Measurements from ENCODE around the gene PRIM2. TPM values are rescaled to one million over a fixed set of nuclear protein-coding genes. Genes with fewer than 3 reads are reported as not detected.
"Not testable (repeated sequence)": the region's sequence is repeated elsewhere in the genome, so short reads cannot be mapped to it uniquely, and the experiment has no call there.

PRIM2 gene, protein sequence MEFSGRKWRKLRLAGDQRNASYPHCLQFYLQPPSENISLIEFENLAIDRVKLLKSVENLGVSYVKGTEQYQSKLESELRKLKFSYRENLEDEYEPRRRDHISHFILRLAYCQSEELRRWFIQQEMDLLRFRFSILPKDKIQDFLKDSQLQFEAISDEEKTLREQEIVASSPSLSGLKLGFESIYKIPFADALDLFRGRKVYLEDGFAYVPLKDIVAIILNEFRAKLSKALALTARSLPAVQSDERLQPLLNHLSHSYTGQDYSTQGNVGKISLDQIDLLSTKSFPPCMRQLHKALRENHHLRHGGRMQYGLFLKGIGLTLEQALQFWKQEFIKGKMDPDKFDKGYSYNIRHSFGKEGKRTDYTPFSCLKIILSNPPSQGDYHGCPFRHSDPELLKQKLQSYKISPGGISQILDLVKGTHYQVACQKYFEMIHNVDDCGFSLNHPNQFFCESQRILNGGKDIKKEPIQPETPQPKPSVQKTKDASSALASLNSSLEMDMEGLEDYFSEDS
- total RNA-seq (1 to 10 TPM; 2.7 to 7.2 (median 4.0) TPM), polyA plus RNA-seq (1 to 10 TPM; 1.6 to 2.5 TPM)

DNA sequence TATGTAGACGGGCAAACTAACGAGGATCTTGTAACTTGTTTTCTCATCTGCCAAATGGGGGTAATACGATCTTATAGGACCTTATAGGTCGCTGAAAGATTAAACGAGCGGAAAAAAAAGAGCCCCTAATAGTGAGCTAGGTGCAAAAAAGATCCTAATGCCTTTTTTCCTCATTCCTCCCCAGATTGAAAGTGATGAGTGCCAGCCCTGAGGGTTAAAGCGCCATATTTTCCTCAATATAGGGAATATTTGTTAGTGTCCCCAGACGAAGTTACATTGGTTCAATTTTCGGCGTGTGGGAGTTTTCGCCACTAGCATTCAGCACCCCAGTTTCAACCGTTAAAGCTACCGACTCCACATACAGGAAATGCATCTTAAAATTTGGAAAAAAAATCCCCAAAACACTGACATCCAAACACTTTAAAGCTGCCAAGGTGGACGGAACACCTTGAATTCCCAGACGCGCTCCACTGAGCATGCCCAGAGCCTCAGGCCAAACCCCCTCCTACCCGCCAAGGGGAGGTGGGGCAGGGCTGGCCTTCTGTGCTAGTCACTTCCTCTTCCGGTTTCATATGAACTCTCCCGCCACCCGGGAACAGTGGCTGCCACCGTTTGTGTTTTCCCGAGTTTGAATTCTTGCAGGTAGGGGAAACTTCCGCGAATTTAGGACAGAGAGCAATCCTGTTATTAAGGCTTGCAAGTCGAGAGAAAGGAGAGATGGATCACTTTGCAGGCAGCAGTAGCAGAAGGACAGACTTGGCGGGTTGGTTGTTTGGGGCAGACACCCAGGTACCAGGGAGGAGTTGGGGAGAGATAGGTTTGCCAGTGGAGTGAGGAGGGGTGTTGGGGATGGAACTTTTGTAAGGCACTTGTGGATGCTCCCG is at the start of gene PRIM2:
TSS of gene PRIM2 (plus strand) at position 571 of the 884 bp plus-strand sequence. CDS start 816 bp downstream, outside the sequence.
- no peaks in the 10 kb centered on the region for H3K27me3 ChIP-seq
- H3K4me1 ChIP-seq: peaks cover 0 to 12% (median 0%) of the 10 kb centered on the region in 3 donors
- peak within 1 kb of the TSS in 2 of 4 donors; percentile 61 to 74 for H3K27ac ChIP-seq
- DNase-seq (peak; percentile 84 to 94 (median 88)), FAIRE-seq (peak; percentile 78), ATAC-seq (peak; percentile 97 to 99 (median 99))
- H3K36me3 ChIP-seq: no peaks in the 10 kb centered on the region
- intact Hi-C loops (cut with DNase I): loop anchor here in 2 of 3 donors (5.0 to 10.0 kb wide), 2 partner anchors 413 to 415 kb away; no protein-coding TSS in a partner anchor
- 1% methylated on average over 27 of the region's 27 CpGs for WGBS, 2 donors
- H3K4me3 ChIP-seq: peak within 1 kb of the TSS; percentile 26 to 72 (median 48)
- TF ChIP-seq, protein P1, sequence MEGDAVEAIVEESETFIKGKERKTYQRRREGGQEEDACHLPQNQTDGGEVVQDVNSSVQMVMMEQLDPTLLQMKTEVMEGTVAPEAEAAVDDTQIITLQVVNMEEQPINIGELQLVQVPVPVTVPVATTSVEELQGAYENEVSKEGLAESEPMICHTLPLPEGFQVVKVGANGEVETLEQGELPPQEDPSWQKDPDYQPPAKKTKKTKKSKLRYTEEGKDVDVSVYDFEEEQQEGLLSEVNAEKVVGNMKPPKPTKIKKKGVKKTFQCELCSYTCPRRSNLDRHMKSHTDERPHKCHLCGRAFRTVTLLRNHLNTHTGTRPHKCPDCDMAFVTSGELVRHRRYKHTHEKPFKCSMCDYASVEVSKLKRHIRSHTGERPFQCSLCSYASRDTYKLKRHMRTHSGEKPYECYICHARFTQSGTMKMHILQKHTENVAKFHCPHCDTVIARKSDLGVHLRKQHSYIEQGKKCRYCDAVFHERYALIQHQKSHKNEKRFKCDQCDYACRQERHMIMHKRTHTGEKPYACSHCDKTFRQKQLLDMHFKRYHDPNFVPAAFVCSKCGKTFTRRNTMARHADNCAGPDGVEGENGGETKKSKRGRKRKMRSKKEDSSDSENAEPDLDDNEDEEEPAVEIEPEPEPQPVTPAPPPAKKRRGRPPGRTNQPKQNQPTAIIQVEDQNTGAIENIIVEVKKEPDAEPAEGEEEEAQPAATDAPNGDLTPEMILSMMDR (IDR thresholded peaks at IDR 0.05): no peak
- H3K9me3 ChIP-seq: no peaks in the 10 kb centered on the region

DNA sequence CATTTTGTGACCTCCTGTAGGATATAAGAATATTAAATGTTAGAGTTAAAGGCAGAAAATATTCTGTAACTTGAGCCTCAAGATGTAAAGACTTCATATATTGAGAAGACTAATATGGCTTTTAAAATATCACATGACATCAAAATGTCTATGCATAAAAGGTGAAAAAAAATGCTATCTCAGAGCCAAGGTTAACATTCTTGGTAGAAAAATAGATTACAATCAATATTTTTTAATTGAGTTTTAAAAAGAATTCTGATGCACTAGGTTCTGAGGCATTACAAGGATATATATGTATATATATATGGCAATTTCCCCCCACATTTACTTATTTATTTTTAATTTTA is 49.2 kb upstream of the PRIM2 start:
- intact Hi-C loops (cut with DNase I): no loop called here

DNA sequence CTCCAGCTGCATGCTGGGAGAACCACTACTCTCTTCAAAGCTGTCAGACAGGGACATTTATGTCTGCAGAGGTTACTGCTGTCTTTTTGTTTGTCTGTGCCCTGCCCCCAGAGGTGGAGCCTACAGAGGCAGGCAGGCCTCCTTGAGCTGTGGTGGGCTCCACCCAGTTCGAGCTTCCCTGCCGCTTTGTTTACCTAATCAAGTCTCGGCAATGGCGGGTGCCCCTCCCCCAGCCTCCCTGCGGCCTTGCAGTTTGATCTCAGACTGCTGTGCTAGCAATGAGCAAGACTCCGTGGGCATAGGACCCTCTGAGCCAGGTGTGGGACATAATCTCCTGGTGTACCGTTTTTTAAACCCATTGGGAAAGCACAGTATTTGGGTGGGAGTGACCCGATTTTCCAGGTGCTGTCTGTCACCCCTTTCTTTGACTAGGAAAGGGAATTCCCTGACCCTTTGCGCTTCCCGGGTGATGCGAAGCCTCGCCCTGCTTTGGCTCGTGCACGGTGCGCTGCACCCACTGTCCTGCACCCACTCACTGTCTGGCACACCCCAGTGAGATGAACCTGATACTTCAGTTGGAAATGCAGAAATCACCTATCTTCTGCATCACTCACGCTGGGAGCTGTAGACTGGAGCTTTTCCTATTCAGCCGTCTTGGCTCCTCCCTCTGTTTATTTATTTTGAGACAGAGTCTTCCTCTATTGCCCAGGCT is 43.2 kb upstream of the PRIM2 start:
- 78 to 87% methylated on average over 17 of the region's 17 CpGs for WGBS, 2 donors
- H3K36me3 ChIP-seq; H3K4me1 ChIP-seq; DNase-seq; H3K4me3 ChIP-seq; H3K27me3 ChIP-seq; H3K9me3 ChIP-seq; intact Hi-C loops (cut with DNase I); ATAC-seq; H3K27ac ChIP-seq; FAIRE-seq: not testable (repeated sequence)

More for the DNA sequence above, 49.2 kb upstream of the PRIM2 start:
- TF ChIP-seq, protein P1 (IDR thresholded peaks at IDR 0.05): no peak
- no peak for FAIRE-seq
- Histone ChIP-seq H3K4me3 (no peak overlapping the region), H3K4me1 (no peaks in the 10 kb centered on the region), H3K27me3 (no peaks in the 10 kb centered on the region), H3K36me3 (no peaks in the 10 kb centered on the region), H3K9me3 (no peaks in the 10 kb centered on the region), H3K27ac (no peak overlapping the region)
- DNase-seq: no peak
- ATAC-seq: no peak

DNA sequence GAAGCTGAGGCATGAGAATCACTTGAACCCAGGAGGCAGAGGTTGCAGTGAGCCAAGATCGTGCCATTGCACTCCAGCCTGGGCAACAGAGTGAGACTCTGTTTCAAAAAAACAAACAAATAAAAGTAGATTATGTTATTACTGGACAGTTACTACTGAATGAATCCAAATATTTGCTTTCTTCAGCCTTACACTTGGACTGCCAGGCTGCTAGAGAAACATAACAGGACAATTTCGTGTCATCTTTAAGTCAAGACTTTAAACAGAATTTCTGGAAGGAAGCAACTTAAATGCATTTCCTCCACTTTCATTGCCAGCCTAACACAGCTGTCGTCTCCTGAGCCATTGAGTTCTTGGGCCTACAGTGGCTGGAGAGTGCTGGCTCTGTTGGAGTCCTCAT is 42.0 kb upstream of the PRIM2 start:
- WGBS, 2 donors: 63 to 67% methylated on average over 3 of the region's 3 CpGs
- no peak overlapping the region for H3K27ac ChIP-seq
- DNase-seq (no peak), ATAC-seq (no peak), FAIRE-seq (no peak)
- H3K4me1 ChIP-seq: no peaks in the 10 kb centered on the region
- no peak overlapping the region for H3K4me3 ChIP-seq
- intact Hi-C loops (cut with DNase I): no loop called here
- H3K27me3 ChIP-seq: no peaks in the 10 kb centered on the region
- TF ChIP-seq, protein P1 (IDR thresholded peaks at IDR 0.05): no peak
- H3K36me3 ChIP-seq: no peaks in the 10 kb centered on the region
- no peaks in the 10 kb centered on the region for H3K9me3 ChIP-seq

DNA sequence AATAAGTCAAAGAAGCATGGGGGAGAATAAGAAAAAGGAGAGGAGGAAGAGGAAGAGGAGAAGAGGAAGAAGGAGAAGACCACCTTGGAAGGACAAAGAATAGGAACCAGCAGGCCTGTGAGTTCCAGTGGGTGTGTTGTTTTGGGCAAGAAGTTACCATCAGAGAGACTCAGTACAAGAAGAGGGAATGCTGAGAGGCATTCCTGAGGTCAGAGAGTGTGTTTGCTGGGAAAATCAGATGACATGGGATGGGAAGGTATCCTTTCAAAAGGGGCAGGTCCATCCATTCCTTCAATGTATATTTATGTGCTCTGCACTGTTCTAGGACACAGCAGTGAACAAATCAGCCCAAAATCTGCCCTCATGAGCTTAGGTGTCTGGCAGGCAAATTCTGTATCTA is 40.5 kb upstream of the PRIM2 start:
- DNase-seq (no peak), ATAC-seq (no peak), FAIRE-seq (no peak)
- intact Hi-C loops (cut with DNase I): no loop called here
- H3K27me3 ChIP-seq: no peaks in the 10 kb centered on the region
- no peak overlapping the region for H3K27ac ChIP-seq
- TF ChIP-seq, protein P1 (IDR thresholded peaks at IDR 0.05): no peak
- H3K9me3 ChIP-seq: no peaks in the 10 kb centered on the region
- no peak overlapping the region for H3K4me3 ChIP-seq
- H3K4me1 ChIP-seq: no peaks in the 10 kb centered on the region
- no peaks in the 10 kb centered on the region for H3K36me3 ChIP-seq

Measured in pancreas (tissue), 10 donors.